ENCODE measurements around the gene ANKRD44.

Gene ANKRD44

DNA sequence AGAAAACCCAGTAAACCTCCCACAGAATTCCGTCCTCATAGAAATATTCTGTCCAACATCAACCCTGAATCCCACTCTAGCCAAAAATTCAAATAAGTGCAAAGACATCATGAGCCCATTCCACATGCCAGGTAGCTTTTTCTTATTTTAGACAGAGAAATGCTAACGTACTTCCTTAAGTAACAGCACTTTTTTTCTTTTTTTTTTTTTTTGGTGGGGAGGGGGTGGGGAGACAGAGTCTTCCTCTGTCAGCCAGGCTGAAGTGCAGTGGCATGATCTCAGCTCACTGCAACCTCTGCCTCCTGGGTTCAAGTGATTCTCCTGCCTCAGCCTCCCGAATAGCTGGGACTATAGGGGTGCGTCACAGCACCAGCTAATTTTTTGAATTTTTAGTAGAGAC is 45.5 kb downstream of the ANKRD44 start:
- Histone ChIP-seq H3K27me3 (ENCODE audit: insufficient read depth, low read length, poor library complexity) (no peaks in the 10 kb centered on the region), H4K20me1 (ENCODE audit: insufficient read depth, low read length) (peaks cover 4% of the 10 kb centered on the region), H3K36me3 (ENCODE audit: insufficient read depth, low read length) (no peaks in the 10 kb centered on the region), H3K9me3 (ENCODE audit: insufficient read depth, low read length, severe bottlenecking) (no peaks in the 10 kb centered on the region), H3K9ac (ENCODE audit: low read depth, low read length) (no peak overlapping the region), H3K4me2 (ENCODE audit: insufficient read depth, low read length) (no peak overlapping the region), H3K4me1 (ENCODE audit: insufficient read depth, low read length) (peaks cover 10% of the 10 kb centered on the region), H3K79me2 (ENCODE audit: insufficient read depth, low read length) (peaks cover 34% of the 10 kb centered on the region), H3K27ac (ENCODE audit: low read length) (no peak overlapping the region), H2AFZ (ENCODE audit: low read depth, low read length) (no peak overlapping the region), H3K4me3 (ENCODE audit: low read depth in 1 of 2, low read length in 2 of 2) (no peak overlapping the region)
- TF ChIP-seq EZH2 (IDR thresholded peaks at IDR 0.05; ENCODE audit: borderline replicate concordance, low read depth, low read length, severe bottlenecking), result no peak
- TF ChIP-seq, protein P1, sequence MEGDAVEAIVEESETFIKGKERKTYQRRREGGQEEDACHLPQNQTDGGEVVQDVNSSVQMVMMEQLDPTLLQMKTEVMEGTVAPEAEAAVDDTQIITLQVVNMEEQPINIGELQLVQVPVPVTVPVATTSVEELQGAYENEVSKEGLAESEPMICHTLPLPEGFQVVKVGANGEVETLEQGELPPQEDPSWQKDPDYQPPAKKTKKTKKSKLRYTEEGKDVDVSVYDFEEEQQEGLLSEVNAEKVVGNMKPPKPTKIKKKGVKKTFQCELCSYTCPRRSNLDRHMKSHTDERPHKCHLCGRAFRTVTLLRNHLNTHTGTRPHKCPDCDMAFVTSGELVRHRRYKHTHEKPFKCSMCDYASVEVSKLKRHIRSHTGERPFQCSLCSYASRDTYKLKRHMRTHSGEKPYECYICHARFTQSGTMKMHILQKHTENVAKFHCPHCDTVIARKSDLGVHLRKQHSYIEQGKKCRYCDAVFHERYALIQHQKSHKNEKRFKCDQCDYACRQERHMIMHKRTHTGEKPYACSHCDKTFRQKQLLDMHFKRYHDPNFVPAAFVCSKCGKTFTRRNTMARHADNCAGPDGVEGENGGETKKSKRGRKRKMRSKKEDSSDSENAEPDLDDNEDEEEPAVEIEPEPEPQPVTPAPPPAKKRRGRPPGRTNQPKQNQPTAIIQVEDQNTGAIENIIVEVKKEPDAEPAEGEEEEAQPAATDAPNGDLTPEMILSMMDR (IDR thresholded peaks at IDR 0.05; ENCODE audit: borderline replicate concordance, extremely low read depth, low read length, poor library complexity, severe bottlenecking), result no peak
- ATAC-seq (ENCODE audit: insufficient read depth, low read depth) (no peak), DNase-seq (no peak)

GRCh38 chr2:197264332-197264731 is 46.2 kb downstream of the ANKRD44 start:
- Histone ChIP-seq H3K4me2 (ENCODE audit: insufficient read depth, low read length) (no peak overlapping the region), H3K9ac (ENCODE audit: low read depth, low read length) (no peak overlapping the region), H3K79me2 (ENCODE audit: insufficient read depth, low read length) (peaks cover 29% of the 10 kb centered on the region), H4K20me1 (ENCODE audit: insufficient read depth, low read length) (peaks cover 4% of the 10 kb centered on the region), H3K9me3 (ENCODE audit: insufficient read depth, low read length, severe bottlenecking) (no peaks in the 10 kb centered on the region), H2AFZ (ENCODE audit: low read depth, low read length) (no peak overlapping the region), H3K4me3 (ENCODE audit: low read depth in 1 of 2, low read length in 2 of 2) (no peak overlapping the region), H3K4me1 (ENCODE audit: insufficient read depth, low read length) (peaks cover 10% of the 10 kb centered on the region), H3K27ac (ENCODE audit: low read length) (no peak overlapping the region), H3K36me3 (ENCODE audit: insufficient read depth, low read length) (no peaks in the 10 kb centered on the region), H3K27me3 (ENCODE audit: insufficient read depth, low read length, poor library complexity) (no peaks in the 10 kb centered on the region)
- ATAC-seq (ENCODE audit: insufficient read depth, low read depth) (no peak), DNase-seq (no peak)
- TF ChIP-seq EZH2 (IDR thresholded peaks at IDR 0.05; ENCODE audit: borderline replicate concordance, low read depth, low read length, severe bottlenecking), result no peak

DNA sequence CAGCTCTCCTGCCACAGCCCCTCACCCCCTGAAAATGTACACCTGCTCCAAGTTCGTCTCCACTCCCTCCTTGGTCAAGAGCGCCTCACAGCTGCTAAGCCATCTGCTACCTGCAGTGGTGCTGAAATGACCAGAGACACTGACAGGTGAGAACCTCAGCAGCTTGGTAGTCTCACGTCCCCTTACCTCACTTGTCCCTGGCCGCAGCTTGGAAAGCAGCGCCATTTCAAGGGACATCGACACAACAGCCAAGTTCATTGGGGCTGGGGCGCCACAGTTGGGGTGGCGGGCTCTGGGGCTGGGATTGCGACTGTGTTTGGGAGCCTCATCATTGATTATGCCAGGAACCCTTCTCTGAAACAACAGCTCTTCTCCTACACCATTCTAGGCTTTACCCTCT is 47.5 kb downstream of the ANKRD44 start:
- no peak overlapping the region for H3K4me3 ChIP-seq (ENCODE audit: low read depth in 1 of 2, low read length in 2 of 2)

DNA sequence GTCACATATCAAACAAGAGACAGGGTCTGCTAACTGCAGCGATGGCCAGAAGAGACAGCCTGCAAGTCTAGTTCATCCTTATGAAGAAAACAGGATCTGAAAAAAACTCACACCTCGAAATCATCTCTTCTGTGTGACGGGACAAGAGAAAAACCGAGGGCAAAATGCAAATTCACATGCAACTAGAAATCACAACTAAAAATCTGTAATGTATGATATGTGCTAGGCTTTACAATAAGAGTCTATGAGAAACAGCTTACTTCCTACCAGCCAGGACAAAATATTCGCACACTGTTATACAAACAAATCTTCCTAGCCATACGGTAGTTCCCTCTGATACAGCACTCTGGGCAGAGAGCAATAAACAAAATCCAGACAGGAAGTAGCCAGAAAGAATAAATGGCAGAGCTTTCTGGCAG is 48.8 kb downstream of the ANKRD44 start:
- TF ChIP-seq, protein P1 (IDR thresholded peaks at IDR 0.05; ENCODE audit: borderline replicate concordance, extremely low read depth, low read length, poor library complexity, severe bottlenecking), result no peak
- no peak for TF ChIP-seq EZH2 (IDR thresholded peaks at IDR 0.05; ENCODE audit: borderline replicate concordance, low read depth, low read length, severe bottlenecking)
- no peaks in the 10 kb centered on the region for H3K27me3 ChIP-seq (ENCODE audit: insufficient read depth, low read length, poor library complexity)
- H3K4me1 ChIP-seq (ENCODE audit: insufficient read depth, low read length), result peaks cover 14% of the 10 kb centered on the region
- no peaks in the 10 kb centered on the region for H3K36me3 ChIP-seq (ENCODE audit: insufficient read depth, low read length)
- ATAC-seq (ENCODE audit: insufficient read depth, low read depth), result peak; percentile 54; the same call in 2 of the 3 replicates
- no peaks in the 10 kb centered on the region; the same call in 1 of the 2 replicates for H4K20me1 ChIP-seq (ENCODE audit: insufficient read depth, low read length)
- no peaks in the 10 kb centered on the region for H3K9me3 ChIP-seq (ENCODE audit: insufficient read depth, low read length, severe bottlenecking)
- H3K4me2 ChIP-seq (ENCODE audit: insufficient read depth, low read length), result no peak overlapping the region
- H3K27ac ChIP-seq (ENCODE audit: low read length), result peak overlapping the region; percentile 43
- H3K79me2 ChIP-seq (ENCODE audit: insufficient read depth, low read length), result peaks cover 17% of the 10 kb centered on the region; the same call in 1 of the 2 replicates
- no peak overlapping the region for H2AFZ ChIP-seq (ENCODE audit: low read depth, low read length)
- no peak overlapping the region for H3K4me3 ChIP-seq (ENCODE audit: low read depth in 1 of 2, low read length in 2 of 2)
- DNase-seq, result no peak
- no peak overlapping the region for H3K9ac ChIP-seq (ENCODE audit: low read depth, low read length)

More for the DNA sequence above, 47.5 kb downstream of the ANKRD44 start:
- peaks cover 24% of the 10 kb centered on the region for H3K79me2 ChIP-seq (ENCODE audit: insufficient read depth, low read length)
- no peaks in the 10 kb centered on the region for H3K27me3 ChIP-seq (ENCODE audit: insufficient read depth, low read length, poor library complexity)
- no peak overlapping the region for H3K4me2 ChIP-seq (ENCODE audit: insufficient read depth, low read length)
- H2AFZ ChIP-seq (ENCODE audit: low read depth, low read length), result no peak overlapping the region
- H3K36me3 ChIP-seq (ENCODE audit: insufficient read depth, low read length), result no peaks in the 10 kb centered on the region
- TF ChIP-seq, protein P1 (IDR thresholded peaks at IDR 0.05; ENCODE audit: borderline replicate concordance, extremely low read depth, low read length, poor library complexity, severe bottlenecking), result no peak
- TF ChIP-seq EZH2 (IDR thresholded peaks at IDR 0.05; ENCODE audit: borderline replicate concordance, low read depth, low read length, severe bottlenecking), result no peak
- peaks cover 4% of the 10 kb centered on the region for H4K20me1 ChIP-seq (ENCODE audit: insufficient read depth, low read length)
- ATAC-seq (ENCODE audit: insufficient read depth, low read depth) (0 out of 3 replicates have a peak, but pooled peaks have one; percentile 17), DNase-seq (no peak)
- H3K4me1 ChIP-seq (ENCODE audit: insufficient read depth, low read length), result peaks cover 14% of the 10 kb centered on the region
- H3K9ac ChIP-seq (ENCODE audit: low read depth, low read length), result no peak overlapping the region
- no peak overlapping the region for H3K27ac ChIP-seq (ENCODE audit: low read length)
- no peaks in the 10 kb centered on the region for H3K9me3 ChIP-seq (ENCODE audit: insufficient read depth, low read length, severe bottlenecking)
